NCI-H187 (cell line): ENCODE results near the gene SMIM12.

Source experiments
- DNase-seq, 2 experiments: peaks; one replicate each; lab custom pipeline; 2025; lab: John Stamatoyannopoulos, UW

Gene SMIM12

GRCh38 chr1:34872133-34872503 is 12.6 kb upstream of the SMIM12 start:
- no peak for DNase-seq

- DNase-seq, result no peak
Observed at GRCh38 chr1:34871443-34872132, 12.0 kb upstream of the SMIM12 start.

GRCh38 chr1:34870395-34870794 is 10.8 kb upstream of the SMIM12 start:
- no peak for DNase-seq

- no peak for DNase-seq
Observed at GRCh38 chr1:34869760-34870159, 10.2 kb upstream of the SMIM12 start.

GRCh38 chr1:34868230-34869049 is 8.9 kb upstream of the SMIM12 start:
- no peak for DNase-seq

- DNase-seq, result no peak
Observed at GRCh38 chr1:34867415-34867814, 7.9 kb upstream of the SMIM12 start.

- DNase-seq, result no peak
Observed at GRCh38 chr1:34866762-34867109, 7.2 kb upstream of the SMIM12 start.

GRCh38 chr1:34865981-34866761 is 6.6 kb upstream of the SMIM12 start:
- peak; percentile 20 to 53 for DNase-seq

GRCh38 chr1:34865573-34865972 is 6.0 kb upstream of the SMIM12 start:
- DNase-seq, result no peak

- no peak for DNase-seq
Observed at GRCh38 chr1:34864759-34865158, 5.2 kb upstream of the SMIM12 start.

GRCh38 chr1:34863501-34863900 is 4.0 kb upstream of the SMIM12 start:
- no peak for DNase-seq

- DNase-seq, result no peak
Observed at GRCh38 chr1:34858901-34859445, 576 bp downstream of the SMIM12 start.

GRCh38 chr1:34856697-34857096 is 2.9 kb downstream of the SMIM12 start:
- DNase-seq, result no peak

- DNase-seq, result peak; percentile 77 to 79
Observed at GRCh38 chr1:34852677-34853217, 6.8 kb downstream of the SMIM12 start.

GRCh38 chr1:34851431-34852105 is 8.0 kb downstream of the SMIM12 start:
- no peak for DNase-seq

- no peak for DNase-seq
Observed at GRCh38 chr1:34850382-34850781, 9.2 kb downstream of the SMIM12 start.

- no peak for DNase-seq
Observed at GRCh38 chr1:34847094-34847493, 12.5 kb downstream of the SMIM12 start.

GRCh38 chr1:34846265-34846664 is 13.3 kb downstream of the SMIM12 start:
- DNase-seq, result no peak

- no peak for DNase-seq
Observed at GRCh38 chr1:34845131-34845901, 14.2 kb downstream of the SMIM12 start.

- DNase-seq, result no peak
Observed at GRCh38 chr1:34844252-34844634, 15.3 kb downstream of the SMIM12 start.
